NCI-H2029 treated with DMSO at 0.1 percent for 48 hours (cell line): ENCODE measurements around the gene MFSD1.

Experiments used
- DNase-seq: peaks from one replicate; lab custom pipeline; 2025; lab: John Stamatoyannopoulos, UW

Gene MFSD1

GRCh38 chr3:158819282-158819681 is 17.4 kb downstream of the MFSD1 start:
- no peak for DNase-seq

DNA sequence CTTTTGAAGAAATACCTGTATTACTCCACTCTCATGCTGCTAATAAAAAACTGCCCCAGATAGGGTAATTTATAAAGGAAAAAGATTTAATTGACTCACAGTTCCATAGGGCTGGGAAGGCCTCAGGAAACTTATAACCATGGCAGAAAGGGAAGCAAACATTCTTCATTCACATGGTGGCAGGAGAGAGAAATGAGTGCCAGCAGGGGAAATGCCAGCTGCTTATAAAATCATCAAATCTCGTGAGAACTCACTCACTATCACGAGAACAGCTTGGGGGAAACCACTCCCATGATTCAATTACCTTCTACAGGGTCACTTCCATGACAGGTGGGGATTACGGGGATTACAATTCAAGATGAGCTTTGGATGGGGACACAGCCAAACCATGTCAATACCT is 18.7 kb downstream of the MFSD1 start:
- DNase-seq, result no peak

DNA sequence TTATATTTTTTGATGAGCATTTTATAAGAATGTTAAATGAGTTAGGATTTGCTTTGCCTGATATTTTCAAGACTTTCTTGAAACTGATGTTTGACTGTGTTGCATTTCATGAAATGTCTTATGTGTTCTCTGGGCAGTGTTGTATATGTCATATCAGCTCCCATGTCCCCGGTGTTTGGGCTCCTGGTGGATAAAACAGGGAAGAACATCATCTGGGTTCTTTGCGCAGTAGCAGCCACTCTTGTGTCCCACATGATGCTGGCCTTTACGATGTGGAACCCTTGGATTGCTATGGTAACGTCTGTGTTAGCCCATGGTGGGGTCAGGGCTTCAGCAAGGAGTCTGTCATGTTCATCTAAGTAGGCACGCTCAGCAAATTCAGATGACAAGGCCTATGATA is 20.0 kb downstream of the MFSD1 start:
- DNase-seq, result no peak

- no peak for DNase-seq
Measured at GRCh38 chr3:158823426-158823825, 21.6 kb downstream of the MFSD1 start.

GRCh38 chr3:158827773-158828172 is 25.9 kb downstream of the MFSD1 start:
- DNase-seq, result no peak

DNA sequence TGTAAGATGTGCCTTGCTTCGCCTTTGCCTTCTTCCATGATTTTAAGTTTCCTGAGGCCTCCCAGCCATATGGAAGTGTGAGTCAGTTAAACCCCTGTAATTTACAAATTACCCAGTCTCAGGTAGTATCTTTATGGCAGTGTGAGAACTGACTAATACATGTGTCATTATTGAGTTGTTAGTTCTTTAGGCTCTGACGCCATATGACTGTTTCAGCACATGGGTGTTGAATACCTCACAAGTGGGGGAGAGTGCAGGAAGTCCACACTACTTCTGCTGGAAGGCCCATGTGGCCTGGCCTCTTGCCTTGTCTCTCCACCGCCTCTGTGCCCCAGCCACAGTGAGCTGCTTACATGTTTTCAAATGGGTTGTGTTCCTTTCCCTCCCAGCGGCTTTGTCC is 28.5 kb downstream of the MFSD1 start:
- DNase-seq, result no peak

GRCh38 chr3:158831861-158832260 is 30.0 kb downstream of the MFSD1 start:
- no peak for DNase-seq

- DNase-seq, result no peak
Measured at GRCh38 chr3:158835631-158836030, 33.8 kb downstream of the MFSD1 start.

DNA sequence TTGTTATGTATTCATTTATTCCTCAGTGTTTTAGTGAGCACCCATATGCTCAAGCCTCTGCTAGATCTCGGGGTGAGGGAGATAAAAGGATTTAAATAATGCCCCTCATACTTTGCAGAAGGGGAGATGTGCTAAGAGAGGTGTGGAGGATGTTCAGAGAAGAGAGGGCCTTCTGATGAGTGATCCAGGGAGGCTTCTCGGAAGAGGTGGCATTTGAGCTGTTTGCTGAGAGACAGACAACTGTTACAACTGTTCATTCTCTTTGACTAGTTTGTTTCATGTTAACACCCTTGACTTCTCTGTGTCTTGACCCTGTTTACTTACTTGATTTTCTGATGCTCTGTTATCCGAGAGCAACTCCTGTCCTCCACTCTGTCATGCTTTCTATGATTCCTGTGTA is 34.5 kb downstream of the MFSD1 start:
- no peak for DNase-seq

DNA sequence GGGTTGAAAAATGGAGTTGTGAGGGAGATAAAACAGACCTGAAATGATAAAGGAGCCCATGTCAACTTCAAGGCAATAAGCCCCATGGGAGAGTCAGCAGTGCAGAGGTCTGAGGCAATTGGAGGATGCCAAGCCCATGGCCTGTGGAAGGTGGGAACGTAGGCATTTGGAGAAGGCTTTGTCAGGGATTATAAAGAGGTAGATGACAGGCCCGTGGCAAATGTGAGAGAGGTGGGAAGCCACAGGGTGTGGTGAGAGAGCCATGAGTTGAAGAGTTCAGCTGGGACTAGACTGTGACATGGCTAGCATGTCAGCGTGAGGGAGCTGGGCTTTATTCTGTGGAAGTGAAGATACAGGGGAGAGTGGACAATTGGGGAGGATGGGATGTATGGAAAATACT is 35.4 kb downstream of the MFSD1 start:
- no peak for DNase-seq

DNA sequence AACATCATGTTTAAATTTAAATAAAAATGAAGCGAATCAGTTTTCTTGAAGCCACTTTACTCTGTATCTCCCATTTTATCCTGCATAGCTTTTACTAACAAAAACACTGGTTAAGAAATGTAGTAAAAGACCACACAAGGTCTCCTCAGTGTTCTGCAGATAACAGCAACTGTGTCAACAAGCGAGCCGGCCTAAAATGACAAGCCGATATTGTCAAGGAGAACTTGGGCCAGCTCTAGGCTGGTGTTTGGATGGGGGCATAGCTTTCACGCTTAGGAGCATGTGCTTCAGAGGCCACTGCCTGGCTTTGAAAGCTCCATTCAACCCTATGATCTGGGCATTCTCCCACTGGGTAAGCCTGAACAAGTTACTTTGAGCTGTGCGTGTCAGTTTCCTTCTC is 38.1 kb downstream of the MFSD1 start:
- no peak for DNase-seq

GRCh38 chr3:158841387-158841786 is 39.5 kb downstream of the MFSD1 start:
- DNase-seq, result no peak

- DNase-seq, result no peak
Measured at GRCh38 chr3:158842976-158843375, 41.1 kb downstream of the MFSD1 start.

- peak; percentile 68 for DNase-seq
Measured at GRCh38 chr3:158845765-158846350, 44.0 kb downstream of the MFSD1 start.

DNA sequence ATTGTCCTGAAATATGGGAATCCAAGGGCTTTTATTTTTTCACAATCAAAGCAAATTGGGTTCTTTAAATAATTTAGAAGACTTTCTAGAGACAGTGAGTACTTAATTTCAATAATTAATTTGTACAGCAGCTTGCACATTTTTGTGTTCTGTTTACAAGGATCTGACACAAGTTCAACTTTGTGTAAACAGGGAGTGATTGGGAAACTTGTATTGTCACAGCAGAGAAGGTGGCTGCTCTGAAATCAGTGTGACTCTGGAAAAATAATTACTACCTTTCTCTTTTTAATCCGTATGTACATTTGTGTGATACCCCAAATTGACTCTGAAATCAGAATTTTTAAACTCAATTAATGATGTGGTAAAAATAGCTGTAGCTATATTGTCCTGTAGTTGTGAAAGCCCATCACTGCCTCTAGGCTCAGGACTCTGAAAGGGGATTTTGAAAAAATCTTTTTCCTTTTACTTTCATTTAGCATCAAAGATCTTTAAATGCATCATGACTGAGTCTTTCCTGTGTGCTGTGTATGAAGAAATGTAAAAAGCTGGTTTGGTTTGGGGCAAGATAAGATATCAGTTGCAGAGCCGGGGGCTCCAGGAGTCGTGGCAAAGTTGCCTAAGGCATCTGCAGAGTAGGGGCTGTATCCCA is 45.1 kb downstream of the MFSD1 start:
- no peak for DNase-seq

- DNase-seq, result no peak
Measured at GRCh38 chr3:158847452-158847821, 45.6 kb downstream of the MFSD1 start.

- DNase-seq, result no peak
Measured at GRCh38 chr3:158847885-158848284, 46.0 kb downstream of the MFSD1 start.

DNA sequence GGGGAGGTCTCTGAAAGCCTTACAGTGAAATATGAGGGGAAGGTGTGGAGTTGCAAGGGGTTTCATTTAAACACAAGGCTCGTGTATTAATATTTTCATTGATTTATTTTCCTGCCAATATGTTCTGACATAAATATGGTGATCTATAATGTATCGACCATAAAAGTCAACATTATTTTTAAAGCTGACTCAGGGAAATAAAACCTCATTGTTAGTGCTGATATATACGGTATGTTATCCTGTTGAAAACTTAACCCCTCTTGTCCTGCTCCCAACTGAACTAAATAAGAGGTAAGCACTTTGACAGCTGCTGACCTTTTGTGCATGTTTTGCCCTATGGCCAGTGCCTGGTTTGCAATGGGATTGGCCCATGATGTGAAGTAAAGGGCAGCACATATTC is 47.9 kb downstream of the MFSD1 start:
- no peak for DNase-seq

GRCh38 chr3:158859362-158859761 is 57.5 kb downstream of the MFSD1 start:
- DNase-seq, result no peak

DNA sequence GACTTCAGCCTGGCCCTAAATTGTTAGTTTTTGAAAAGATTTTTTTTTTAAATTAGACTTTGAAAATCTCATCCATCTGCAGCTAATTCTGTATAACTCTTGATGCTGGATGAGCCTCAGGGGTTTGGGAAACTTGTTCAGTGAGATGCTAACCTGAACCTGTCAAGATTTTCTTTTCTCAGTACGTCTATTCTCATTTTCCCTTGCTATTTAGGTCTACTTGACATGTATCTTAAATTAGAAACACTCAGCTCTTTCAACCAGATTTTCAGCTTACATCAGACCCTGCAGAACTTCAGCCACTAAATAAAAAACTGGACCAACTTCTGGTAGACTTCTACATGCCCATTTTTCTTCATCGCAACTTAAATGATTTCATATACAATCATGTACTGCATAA is 61.4 kb downstream of the MFSD1 start:
- no peak for DNase-seq

DNA sequence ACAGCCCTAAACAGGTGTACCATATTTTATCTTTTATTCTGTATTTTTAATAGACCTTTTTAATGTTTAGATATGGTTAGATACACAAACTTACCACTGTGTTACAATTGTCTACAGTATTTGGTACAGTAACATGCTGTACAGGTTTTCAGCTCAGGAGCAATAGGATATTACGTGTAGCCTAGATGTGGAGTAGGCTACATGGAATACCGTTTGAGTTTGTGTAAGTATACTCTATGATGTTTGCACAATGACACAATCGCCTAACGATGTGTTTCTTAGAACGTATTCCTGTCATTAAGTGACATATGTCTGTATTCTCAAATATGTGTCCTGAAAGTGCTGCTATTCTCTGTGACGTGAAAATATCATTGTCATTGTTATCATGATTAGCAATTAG is 62.6 kb downstream of the MFSD1 start:
- no peak for DNase-seq

DNA sequence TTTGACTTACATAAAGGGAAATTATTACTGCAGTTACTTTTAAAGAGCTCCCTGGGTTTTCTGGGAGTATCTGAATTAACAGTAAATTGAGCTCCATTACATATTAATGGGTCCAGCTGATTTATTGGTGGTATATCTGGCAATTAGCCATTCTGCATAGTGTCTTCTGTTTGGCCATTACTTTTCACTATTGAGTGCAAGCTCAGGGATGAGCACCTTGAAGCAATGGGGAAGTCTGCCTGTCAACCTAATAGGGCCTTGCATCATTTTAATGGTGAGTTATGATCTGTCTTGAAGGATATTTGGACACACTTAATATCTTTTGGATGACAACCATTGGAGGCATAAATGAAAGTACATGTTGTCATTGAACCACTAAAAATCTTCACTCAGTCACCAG is 73.8 kb downstream of the MFSD1 start:
- no peak for DNase-seq
